Kasumi-1 (cell line): ENCODE measurements around the gene NCKAP5.

Experiments
- DNase-seq, 2 experiments: peaks; one replicate each; lab custom pipeline; 2025; lab: John Stamatoyannopoulos, UW

NCKAP5 gene

DNA sequence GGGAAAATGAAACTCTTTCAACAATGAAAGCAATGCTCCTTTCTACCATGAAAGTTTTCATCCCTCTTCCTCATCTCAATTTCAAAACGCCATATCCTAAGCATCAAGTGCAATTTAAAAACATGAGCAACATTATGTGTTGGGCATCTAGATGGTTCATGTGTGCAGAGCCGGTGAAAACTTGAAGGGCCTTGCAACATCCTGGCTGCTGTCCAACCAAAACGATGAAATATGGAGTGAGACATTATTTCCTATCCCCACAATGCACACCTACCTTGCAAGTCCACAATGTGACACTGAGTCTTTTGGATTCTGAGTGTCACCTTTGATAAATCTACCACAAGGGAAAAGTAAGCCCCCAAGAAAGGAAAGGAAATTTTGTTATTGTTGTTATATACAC, 110.0 kb downstream of the NCKAP5 start:
- no peak for DNase-seq

DNA sequence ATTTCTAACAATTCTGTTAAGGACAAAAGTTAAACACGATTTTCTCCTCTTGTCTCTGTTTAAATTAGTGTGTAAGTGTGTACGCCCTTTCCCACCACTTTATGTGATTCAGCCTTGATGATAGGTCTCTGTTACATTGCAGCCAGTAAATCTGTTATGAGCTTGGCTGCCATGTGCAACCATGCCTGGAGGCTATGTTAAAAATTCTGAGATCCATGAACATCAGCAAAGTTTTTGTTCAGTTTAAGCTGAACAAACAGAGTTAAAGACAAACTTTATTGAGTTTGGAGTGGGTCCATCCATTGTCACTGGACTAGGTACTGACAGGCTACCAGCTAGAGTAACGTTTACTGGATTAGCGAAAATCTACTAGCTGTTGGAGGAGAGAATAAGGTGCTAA, 110.4 kb downstream of the NCKAP5 start:
- DNase-seq = no peak

DNA sequence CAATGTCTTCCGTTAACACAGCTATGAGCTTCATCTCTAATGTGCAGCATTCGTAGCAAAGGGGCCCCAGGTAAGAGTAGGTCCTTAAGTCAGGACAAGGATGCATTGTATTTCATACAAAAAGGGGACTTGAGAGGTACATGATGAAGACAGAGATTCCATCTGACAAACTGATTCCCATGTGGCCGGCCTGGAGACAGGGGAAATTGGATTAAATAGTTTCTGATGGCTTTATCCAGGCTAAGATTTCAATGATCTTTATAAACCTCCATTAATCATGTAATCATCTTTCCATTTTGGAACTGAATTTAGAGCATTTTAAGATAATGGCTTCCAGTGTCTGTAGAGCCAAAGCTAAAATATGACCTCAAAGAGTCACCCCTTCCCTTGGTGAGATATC, 111.3 kb downstream of the NCKAP5 start:
- DNase-seq = no peak

DNA sequence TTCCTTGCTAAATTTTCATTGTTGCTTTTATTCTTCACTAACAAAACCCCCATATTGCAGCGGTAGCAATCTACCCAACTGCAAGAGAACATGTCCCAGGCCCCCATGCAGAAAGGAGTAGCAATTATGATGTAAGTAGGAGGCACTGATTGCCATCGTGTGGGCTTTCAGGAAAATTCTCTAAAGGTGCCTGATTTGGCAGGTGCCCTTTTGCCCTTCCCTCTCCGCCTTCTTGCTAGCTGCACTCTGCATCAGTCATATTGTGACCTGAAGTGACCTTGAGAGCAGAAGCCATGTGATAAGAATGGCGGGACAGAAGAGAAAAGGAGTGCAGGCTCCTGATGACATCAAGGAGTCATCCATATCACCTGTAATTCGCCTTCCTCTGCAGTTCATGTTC, 112.1 kb downstream of the NCKAP5 start:
- DNase-seq = no peak

DNA sequence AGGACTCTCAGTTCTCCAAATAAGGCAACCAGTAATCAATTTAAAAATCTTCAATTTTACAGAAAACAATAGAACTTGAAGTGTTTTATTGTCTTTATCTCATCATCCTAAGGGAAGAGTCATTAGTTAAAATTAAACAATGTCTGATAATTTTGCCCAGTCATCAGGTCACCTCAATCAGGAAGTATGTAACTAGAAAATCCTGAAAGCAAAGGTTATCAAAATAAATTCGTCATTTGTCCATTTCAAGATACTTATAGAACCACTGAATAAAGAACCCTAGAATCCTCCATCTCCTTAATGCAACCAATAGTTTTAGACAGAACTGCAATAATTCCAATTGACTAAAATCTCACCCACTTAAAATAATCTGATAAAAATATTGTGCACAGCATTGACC, 115.2 kb downstream of the NCKAP5 start:
- DNase-seq = no peak

DNA sequence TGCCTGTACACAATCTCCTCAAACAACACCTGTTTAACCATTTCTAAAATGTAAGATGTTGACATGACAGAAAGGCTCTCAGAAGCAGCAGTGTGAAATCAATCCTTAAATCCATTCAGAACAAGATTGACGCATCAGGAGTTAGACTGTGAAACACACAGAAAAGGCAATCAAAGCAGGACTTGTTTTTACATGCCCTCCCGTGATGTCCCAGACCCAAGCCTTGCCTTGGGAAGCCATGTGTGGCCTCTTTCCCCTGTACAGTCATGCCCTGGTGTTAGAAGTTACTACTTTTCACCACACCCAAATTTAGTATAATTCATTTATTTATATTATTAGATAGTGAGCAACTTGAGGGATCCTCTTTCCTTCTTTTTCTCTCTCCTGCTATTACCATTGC, 115.7 kb downstream of the NCKAP5 start:
- DNase-seq = no peak

DNA sequence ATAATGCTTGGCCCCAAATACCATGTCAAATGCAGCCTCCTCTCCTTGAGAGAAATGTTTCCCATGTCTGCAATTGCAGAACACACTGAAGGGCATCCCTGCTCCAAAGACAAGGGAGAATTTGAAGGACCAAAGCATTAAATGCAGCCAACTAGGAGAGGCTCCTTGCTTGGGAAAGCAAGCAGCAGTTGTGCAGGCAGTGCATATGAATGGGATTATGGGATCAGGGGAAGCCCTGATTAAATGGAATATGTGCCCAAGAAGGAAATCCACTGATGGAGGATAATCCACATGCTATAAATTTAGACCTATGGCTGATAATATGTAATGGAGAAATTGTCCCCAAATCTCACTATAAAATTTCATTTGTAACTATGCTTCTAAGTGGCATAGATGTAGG, 116.1 kb downstream of the NCKAP5 start:
- DNase-seq = no peak

DNA sequence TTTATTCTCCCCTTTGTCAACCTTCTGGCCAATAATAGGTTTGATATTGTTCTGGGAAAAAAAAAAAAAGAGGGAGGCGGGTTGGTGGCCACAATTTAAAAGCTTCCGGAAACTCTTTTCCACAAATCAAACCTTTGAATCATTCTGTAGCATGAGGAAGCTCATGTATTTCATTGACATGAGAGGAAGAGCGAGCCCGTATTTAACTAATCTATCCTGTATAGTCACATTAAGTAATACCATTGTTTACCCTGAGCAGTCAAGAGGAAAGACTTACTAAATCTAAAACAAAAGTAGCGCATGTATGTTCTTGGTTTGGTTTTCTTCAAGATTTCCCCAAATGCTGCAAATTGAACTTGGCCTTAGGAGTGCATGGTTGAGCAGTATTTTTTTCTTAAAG, 120.1 kb downstream of the NCKAP5 start:
- DNase-seq = no peak

DNA sequence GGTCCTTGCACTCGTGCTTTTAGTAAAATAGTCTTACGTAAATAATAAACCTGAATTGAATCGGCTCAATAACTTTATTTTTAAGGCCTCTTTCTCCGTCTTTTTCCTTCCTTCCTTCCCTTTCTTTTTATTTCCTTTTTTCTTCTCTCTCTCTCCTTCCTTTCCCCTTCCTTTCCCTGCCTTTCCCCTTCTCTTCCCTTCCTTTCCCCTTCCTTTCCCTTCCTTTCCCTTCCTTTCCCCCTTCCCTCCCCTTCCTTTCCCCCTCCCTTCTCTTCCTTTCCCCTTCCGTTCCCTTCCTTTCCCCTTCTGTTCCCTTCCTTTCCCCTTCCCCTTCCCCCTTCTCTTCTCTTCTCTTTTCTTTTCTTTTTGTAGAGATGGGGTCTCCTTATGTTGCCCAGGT, 121.0 kb downstream of the NCKAP5 start:
- DNase-seq = no peak

DNA sequence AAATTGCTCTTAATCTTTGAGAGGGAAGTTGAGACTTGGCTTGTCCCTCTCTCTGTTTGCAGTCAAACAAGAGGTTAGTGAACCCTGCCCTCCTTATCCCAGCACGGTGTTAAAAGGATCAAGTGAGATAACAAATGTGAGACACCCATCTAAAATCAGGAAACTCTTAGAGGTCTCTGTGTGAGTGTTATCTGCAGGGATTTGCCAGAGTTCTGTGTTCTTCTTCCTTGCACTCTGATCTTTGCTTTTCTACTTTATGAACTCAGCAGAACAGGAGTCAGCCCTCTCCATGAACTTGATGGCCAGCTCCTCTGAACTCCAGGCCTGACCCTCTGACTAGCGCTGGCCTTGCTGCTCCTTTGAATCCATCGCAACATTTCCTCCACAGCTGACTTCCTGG, 123.8 kb downstream of the NCKAP5 start:
- no peak for DNase-seq

DNA sequence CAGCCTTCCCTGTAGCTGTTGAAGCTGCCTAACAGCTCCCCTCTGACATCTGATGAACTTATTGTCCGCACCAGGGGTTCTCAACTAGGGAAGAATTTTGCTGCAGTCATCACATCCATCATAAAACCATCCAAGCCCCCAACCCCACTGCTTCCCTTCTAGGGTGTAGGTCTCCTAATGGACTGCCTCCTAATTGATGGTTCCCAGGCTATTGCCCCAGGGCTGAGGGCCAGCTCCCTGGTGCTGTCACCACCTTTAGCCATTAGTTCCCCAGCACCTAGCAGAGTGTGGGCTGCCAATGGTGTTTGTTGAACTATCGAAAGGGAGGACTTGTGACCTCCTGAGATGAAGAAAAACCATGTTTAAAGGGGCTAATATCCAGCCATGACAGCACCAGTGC, 125.9 kb downstream of the NCKAP5 start:
- no peak for DNase-seq

DNA sequence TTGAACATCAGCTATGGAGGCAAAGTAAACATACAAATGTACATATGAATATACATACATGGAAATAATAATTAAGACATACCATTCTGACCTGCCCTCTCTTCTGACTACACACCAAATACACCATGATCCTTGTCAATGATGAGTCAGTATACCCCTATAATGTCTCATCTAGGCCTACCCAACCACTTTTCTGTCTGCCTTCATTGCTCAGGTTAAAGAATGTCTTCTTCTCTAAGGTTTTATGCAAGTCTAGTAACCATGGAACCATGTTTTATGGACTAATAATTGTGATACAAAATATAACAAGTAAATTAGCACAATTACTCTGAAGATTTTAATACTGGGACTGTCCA, 128.7 kb downstream of the NCKAP5 start:
- no peak for DNase-seq

DNA sequence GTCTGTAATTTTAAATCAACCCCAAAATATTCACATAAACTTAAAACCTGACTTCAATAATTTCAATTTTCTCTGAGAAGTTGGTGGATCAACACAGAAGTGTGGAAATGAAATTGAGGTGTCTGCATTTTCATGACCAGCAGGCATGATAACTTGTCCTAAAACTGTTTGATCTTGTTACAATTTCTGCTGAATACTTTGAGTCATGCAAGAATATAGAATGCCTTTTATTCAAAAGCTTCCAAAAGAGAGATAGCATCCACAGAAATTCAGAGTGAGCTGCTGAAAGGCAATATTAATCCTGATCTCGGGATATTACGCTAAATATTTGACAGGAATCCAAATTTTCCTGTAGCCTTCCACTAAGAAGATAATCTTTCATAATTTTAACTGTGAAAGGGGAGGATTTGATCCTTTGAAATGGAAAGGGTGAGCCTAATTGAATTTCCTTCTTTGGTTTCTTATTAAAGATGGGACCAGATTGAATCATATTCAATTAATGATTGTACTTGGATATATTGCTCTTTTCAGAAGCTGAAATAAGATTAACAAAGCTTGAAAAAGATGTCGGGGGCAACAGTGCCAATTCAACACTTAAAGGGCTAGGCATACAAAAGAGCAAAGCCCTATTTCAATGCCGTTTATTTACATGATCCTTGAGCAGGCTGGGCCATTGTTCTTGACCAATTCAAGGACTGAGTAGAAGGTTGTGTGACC, 129.3 kb downstream of the NCKAP5 start:
- DNase-seq = no peak

DNA sequence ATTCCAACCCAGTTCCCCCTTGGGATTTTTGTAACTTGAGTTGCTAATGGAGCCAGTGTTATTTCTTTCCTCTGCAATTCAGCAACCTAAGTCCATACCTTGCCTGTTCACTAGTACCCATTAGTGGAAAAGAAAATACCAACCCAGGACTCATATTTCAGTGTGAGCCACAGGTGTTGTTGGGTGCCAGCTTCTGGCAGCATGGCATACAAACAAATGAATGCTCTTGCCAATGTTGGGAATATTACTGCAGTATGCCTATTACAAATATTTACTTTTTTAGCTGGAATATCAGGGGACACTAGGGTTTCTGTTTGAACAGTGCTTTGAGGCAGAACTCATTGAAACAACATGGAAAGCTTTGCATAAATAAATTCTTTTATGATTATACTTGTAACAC, 130.2 kb downstream of the NCKAP5 start:
- no peak for DNase-seq

DNA sequence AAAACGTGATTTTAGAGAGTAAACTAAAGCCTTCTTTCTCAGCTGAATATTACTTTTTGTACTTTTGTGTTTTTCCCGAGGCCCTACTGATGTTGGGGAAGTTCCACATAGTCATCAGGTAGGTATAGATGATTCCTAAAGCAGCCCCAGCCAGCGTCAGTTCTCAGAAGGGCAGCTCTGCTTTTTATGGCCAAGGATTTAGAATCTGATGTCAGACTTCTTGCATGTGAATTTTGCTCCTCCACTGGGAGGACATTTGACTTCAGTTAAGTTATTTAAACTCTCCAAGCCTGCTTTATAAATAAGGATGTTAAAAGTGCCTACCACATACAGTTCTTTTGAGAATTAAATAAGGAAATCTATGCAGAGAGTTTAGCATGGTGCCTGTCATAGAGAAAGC, 130.8 kb downstream of the NCKAP5 start:
- no peak for DNase-seq

DNA sequence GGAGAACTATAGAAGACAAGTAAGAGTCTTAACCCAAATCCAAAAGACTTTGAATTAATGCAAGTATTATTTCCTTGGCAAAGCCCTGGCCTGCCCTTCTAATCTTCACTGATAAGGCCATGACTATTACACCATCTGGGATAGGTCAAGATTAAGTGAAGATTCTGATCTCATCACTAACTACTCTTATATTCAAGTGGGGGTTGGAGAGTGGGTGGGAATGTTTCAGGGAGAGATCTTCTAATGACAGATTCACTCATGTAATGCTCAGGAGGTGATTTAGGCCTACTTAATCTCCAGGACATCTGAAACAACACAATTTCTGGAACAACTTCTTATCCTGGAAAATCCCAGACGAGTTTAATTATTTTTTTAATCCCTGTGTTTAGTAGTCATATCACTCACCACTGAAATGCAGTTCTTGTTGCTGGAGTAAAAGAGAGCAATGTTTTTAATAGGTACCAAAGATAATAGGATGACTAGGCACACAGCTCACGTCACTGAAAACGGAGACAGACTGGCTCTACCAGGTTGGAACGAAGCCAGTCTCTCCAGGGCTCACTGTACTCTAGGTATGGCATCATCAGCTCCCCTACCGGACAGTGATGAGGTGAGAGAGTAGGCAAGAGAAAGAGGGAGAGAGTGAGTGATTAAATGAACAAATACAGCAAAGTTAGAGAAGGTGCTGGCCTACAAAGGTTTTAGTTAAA, 133.1 kb downstream of the NCKAP5 start:
- DNase-seq = no peak

DNA sequence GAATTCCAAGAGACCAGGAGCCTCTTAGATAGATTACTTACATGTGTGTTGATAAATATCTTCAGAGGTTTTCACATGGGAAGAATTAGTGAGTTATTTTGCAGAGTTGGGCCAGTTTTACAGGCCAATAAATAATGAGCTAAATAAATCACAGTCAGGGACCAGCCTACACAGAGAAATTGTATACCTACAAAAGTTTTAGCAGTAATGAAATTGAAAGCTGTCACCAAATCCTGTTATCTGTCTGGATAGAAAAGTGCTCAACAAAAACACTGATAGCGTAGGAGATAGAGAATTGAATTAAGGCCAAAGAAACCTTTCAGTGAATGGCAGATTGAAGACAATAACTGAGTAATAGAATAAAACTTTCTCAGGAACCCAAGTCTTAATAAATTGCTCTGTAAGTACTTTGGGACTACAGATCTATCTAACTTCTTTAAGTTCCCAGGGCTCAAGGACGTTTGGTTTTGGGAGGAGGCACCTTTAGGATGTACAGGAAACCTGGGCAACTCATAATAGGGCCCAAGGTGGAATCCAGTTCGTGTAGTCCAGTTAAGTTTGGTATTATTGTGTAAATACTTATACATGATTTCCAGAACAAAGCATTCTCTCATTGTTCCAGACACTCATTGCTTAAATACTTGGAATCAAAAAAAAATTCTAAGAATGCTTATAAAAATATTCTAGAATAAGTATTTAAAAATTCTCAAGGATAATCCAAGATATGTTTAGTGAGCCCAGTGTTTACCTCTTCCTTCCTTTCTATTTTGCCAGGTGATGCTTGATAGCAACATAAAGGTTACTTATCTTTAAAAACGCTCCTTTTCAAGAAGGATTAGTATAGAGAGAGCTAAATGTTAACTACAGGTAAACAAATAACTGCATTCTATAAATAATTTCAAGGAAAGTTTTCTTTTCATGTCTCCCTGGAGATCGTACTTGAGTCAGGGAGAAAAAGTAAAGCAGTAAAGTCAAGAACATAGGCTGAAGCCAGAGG, 134.5 kb downstream of the NCKAP5 start:
- DNase-seq = no peak

DNA sequence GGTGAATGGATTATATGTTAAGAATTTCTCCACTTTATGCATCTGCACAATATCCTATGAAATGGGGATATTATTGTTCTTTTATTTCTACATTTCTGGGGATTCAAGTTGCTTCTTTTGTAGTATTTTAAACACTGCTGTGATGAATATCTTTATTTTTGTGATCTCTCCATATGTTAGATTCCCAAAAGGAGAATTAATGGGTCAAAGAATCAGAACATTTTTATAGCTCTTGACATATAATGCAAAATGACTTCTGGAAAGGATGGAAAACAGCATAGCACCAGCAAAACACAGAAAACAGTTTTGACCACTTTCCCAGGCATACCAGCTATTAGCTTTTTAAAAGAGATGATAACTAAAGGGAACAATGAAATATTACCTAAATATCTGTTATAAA, 135.5 kb downstream of the NCKAP5 start:
- no peak for DNase-seq

DNA sequence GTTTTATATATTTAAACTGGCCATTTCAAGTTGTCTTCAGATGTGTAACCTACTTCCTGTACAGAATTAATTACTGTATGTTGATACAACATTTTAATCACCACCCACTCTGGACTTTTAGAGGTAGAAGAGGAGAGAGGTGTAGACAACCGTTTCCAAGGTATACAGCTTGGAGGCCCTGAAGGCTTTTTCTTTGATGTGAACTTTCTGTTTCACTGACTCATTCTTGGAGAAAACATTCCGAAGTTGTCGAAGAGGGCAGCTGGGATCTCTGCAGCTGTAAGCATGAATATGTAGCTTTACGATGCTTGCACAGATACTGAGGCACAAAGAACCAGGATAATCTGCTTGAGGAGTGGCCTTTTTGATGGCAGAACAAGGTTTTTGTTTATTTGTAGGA, 137.0 kb downstream of the NCKAP5 start:
- DNase-seq = no peak

DNA sequence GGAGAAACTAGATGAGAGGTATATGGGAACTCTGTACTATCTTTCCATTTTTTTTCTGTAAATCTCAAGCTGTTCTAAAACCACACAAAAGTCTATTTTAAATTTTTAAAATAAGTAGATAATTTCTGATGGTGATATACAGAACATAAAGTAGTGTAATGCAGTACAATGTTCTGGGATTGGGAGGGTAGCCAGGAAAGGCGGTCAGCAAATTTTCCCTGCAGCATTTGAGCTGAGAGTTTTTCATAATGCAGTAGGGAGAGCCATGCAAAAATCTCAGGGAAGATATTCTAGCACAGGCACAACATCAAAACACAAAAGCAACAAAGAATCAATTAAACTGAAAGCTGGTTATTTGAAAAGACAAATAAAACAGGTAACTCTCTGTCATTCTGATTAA, 141.5 kb downstream of the NCKAP5 start:
- no peak for DNase-seq

DNA sequence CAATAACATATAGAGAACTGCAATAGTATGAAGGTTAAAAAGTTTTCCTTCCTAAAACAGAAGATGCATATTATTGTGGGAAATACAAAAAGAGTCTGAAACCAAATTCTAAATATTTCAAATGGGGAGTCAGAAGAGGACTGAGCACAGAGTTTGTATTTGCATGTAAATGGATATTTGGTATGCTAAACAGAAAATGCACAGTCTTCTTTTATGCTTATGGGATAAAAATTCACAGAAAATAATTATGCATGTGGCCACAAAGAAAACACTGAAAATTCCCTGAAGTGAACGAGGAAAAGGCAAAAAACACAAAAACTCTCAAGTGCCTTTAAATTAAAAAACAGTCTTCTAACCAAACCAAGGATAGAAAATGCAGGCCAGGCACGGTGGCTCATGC, 142.7 kb downstream of the NCKAP5 start:
- DNase-seq = no peak

DNA sequence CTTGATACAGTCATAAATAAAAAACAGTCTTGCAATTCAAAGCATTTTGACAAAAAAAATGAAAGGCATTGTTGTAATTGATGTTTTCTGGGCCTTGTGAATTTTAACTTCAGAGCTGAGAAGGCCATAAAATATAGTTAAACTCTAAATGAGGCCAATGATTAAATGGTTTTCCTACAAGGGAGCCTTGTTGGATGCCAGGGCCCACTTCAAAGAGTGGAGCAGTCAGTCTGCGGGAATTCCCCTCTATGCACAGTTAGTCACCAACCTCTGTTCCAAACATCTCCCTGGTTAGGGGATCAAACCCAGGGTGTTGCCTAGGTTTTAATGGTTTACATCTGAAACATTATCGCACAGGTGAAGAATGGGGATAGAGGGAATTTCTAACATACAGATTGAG, 143.4 kb downstream of the NCKAP5 start:
- no peak for DNase-seq

DNA sequence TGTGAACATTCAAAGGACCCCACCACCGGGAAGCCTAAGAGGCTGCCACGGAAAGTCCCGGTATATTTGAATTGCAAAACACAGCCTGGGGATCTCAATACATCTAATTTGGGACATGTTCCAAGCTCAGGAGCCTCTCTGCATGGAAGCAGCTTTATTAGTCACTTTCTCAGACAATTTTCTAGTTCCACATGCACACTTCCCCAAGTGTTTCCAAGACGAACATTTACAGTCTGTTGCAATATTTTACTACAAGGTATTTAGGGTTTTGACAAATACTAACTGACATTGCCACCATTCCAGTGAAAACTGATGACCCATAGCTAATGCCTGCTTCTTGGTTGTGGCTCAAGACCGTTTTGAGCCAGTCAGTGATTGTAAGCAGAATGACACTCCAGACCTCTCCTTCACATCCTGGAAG, 145.3 kb downstream of the NCKAP5 start:
- no peak for DNase-seq
